ENCODE results near the gene OVOL3. TPM values are rescaled to one million over a fixed set of nuclear protein-coding genes. Genes with fewer than 3 reads are reported as not detected.
"Not testable (repeated sequence)": the region's sequence is repeated elsewhere in the genome, so short reads cannot be mapped to it uniquely, and the experiment has no call there.

The OVOL3 gene
- total RNA-seq (ENCODE audit: insufficient read depth, low replicate concordance) = not detected

DNA sequence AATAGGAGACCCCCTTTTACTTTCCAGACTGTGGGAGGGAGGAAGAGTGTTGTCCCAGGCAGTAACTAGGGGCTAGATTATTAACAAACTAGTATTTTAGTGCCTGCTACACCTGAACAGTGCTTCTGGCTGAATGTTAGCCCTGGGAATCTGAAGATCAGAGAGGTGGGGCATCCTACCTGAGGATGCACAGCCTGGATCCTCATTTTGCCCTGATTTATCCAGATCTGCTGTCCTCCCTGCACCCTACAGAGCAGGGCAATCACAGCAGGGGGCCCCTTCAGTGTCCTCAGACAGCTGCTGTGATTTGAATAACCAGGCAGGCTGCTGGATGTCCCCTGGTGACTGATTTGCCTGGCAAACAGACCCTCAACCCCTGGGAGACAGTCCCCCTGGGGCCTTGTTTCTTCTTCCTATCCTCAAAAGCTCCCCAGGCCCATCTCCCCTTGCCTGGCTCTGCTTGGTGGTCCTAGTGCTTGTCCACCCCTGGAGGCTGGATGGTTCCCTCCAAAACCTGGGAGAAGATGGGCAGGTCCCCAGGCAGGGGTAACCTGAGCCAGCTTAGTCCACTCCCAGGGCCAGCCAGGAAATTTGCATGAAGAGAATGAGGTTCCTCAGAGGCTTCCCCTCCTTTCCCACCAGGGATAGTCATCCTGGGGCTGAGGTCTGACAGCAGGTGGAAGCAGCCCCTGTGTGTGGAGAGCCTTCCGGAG lies at the start of gene OVOL3:
Gene OVOL3, plus strand, starts transcription at position 657 of the 713 bp plus-strand sequence. CDS start 60 bp downstream, outside the sequence.
- no peak for DNase-seq (ENCODE audit: low spot score)

DNA sequence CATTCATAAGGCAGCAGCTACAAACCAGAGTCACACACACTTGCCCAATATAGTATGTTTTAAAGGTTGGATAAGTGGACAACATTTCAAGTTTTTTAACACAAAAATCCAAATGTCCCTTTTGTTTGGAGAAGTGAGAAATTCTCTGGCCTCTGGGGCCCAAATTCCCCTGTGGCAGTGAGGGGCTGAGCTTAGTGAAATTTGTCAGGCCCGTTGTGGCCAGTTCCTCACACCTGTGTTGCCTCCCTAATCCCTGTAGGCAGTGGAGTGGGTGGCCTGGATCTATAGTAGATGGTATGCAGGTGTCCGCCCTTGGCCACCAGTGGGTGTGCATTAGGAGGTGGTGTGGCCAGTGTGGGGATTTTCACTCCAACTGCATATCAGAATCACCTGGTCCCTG lies 49.6 kb upstream of the OVOL3 start:
- no peak for DNase-seq (ENCODE audit: low spot score)

DNA sequence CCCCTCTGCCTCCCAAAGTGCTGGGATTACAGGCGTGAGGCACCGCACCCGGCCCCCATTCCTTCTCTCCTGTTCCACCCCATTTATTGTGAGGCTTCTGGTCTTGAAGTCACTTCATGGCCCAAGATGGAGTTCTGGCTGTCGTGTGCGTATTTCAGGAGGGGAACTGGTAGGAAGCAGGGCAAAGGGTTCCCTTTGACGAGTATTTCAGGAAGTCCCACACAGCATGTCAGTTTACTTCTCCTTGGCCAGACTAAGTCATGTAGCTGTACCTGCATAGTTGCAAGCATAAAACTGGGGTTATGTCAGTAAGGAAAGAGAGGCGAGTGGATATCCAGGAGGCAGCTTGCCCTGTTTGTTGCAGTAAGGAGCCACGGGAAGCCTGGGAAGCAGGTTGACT lies 46.1 kb upstream of the OVOL3 start:
- DNase-seq (ENCODE audit: low spot score) = no peak

DNA sequence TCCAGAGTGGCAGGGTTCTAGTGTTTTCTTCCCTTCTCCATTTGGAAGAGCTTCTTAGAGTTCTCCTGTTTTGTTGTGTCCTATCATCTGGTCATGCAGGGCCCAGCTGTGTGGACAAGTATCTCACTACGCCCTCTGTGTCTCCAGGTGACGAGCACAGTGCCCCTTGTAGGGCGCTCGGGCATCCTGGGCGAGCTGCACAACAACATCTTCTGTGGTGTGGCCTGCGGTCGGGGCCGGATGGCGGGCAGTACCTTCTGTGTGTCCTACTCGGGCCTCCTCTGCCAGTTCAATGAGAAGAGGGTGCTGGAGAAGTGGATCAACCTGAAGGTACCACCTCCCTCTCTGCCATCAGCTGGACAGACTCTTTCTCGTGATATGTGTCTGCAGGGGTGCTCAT lies 43.3 kb upstream of the OVOL3 start:
- DNase-seq (ENCODE audit: low spot score) = no peak

DNA sequence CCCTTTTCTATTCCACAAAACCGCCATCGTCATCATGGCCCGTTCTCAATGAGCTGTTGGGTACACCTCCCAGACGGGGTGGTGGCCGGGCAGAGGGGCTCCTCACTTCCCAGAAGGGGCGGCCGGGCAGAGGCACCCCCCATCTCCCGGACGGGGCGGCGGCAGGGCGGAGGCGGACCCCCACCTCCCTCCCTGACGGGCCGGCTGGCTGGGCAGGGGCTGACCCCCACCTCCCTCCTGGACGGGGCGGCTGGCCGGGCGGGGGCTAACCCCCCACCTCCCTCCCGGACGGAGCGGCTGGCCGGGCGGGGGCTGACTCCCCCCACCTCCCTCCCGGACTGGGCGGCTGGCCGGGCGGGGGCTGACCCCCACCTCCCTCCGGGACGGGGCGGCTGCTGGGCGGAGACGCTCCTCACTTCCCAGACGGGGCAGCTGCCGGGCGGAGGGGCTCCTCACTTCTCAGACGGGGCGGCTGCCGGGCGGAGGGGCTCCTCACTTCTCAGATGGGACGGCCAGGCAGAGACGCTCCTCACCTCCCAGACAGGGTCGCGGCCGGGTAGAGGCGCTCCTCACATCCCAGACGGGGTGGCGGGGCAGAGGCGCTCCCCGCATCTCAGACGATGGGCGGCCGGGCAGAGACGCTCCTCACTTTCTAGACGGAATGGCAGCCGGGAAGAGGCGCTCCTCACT lies 42.0 kb upstream of the OVOL3 start:
- not testable (repeated sequence) for DNase-seq (ENCODE audit: low spot score)

DNA sequence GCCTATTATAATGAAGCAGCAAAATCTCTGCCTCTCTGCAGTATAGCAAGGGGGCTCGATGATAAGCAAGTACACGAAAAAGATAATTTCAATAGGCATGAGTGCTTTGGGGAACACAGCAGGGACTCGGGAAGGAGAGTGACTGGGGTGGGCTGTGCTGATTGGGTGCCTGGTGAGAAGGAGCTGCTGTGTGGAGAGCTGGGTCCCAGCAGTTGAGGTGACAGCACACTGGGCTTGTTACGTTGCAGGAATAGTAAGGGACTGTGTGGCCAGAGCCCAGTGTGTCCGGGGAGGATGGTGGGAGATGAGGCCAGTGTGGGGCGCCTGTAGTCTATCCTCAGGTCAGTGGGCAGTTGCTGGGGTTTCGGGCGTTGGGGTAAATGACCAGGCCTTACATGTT lies 38.9 kb upstream of the OVOL3 start:
- DNase-seq (ENCODE audit: low spot score) = no peak

DNA sequence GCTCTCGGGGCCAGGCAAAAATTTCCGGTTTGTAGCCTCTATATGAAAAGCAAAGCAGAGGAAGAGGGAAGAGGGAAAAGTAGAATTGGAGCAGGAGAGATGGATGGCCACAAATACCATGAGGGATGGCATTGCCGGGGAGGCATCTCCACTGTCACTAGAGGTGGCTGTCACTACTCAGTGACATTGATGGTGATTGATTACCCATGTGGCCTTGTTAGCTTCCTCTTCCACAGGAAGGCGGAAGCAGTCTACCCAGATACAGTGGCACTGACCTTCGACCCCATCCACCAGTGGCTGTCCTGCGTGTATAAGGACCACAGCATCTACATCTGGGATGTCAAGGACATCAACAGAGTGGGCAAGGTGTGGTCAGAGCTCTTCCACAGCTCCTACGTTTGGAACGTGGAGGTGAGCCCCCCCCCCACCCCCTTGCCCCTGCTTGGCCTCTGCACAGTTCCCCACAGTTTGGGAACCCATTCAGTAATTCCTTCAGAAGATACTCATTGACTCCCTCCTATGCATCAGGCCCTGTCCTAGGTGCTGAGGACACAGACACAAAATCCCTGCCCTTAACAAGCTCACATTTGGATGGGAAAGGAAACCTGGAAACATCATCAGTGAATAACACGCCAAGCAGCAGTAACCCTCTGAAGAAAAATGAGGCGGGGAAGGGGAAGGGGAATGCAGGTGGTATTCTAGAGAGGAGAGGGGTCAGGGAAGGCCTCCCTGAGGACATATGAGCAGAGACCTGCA lies 37.6 kb upstream of the OVOL3 start:
- no peak for DNase-seq (ENCODE audit: low spot score)

DNA sequence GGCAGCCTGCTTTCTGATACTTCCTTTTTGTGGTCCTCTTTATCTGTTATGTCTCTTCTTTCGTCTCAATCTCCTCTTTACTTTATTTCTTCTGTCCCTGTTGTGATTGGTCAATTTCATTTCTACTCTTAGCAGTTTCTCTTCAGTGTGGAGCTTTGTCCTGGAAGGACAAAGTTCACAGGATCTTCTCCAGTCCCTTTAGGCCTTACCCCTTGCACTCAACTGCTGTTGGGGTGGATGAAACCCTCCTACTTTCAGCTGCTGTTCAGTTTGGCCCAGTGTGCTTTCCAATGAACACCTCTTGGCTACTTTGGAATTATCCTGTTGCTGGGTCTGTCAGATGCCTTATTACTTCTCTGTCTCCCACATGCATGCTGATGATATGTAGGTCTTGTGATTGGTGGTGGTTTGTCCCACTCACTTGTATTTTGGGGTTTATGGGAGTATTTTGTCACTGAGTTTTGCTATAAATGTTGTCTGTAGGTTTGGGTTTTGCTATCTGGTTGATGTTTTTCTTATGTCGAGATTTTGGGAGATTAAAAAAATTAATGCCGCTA lies 31.5 kb upstream of the OVOL3 start:
- DNase-seq (ENCODE audit: low spot score) = no peak

DNA sequence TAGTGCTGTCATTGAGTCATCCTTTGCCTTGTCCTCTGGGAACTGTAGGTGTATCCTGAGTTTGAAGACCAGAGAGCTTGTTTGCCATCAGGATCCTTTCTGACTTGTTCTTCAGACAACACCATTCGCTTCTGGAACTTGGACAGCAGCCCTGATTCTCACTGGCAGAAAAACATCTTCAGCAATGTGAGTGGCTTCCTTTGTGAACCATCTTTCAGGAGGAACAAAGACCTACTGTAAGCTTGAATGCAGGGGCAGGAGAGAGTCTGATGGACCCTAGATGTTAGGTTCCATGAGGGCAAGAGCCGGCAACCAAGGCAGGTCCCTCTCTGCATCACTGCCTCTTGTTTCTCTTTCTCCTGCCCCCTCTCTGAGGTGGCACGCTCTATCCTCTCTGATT lies 29.6 kb upstream of the OVOL3 start:
- DNase-seq (ENCODE audit: low spot score) = no peak

DNA sequence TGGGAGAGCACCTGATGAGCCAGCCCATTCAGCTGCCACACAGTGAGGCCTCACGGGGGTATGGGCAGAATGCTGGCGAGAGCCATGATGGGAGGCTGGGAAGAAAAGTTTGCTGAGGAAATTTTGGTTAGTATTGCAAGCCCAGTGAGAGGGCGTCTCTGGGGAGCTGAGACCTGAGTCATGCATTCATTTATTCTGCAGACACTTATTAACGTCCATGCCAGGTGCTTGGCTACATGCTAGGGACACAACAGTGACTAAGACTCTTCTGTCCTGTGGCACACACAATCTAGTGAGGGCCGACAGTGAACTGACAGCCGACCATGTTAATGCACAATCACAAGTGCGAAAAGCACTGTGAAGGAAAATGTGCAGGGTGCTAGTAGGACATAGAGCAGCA lies 29.0 kb upstream of the OVOL3 start:
- DNase-seq (ENCODE audit: low spot score) = no peak

DNA sequence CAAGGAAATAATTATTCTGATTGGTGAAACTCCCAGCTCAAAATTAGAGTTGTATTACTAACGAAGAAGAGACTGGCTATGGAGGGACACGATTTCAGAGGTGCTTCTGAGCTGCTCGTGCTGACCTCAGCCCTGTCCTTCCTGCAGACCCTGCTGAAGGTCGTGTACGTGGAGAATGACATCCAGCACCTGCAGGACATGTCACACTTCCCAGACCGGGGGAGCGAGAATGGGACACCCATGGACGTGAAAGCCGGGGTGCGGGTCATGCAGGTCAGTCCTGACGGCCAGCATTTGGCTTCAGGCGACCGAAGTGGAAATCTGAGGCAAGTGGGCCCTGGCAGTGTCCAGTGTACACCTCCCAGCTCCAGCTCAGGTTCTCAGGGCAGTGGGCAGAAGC lies 28.0 kb upstream of the OVOL3 start:
- DNase-seq (ENCODE audit: low spot score) = no peak

DNA sequence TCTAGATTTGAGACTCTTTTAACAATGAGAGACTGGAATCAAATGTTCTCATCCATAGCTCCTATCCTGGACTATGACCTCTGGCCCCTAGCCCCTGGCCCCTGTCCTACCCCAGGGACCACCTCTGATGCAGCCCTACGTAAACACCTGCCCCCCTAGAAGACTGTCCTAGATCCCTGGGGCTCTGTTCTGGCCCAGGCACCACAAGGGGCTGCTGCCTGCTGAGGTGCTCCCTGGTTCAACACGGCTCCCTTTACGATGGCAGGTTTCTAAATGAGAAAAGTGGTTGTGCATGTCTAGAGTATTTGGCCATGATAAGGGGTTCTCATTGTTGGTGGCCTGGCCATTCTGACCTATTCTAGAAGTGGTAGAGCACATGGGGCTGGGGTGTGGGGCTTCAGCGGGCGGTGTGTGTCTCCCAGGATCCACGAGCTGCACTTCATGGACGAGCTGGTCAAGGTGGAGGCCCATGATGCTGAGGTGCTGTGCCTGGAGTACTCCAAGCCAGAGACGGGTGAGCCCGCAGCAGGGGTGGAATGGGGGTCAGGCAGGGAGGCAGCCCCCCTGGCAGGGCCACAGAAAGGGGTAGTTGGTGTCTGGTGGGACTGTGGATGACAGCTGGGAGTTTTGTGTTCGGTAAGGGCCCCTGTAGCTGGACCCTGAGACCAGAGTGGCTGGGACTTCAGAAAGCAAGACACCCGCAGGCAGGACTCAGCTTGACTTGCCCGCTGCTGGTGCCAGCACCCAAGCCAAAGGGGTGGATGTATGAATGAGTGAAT lies 26.5 kb upstream of the OVOL3 start:
- DNase-seq (ENCODE audit: low spot score) = no peak

DNA sequence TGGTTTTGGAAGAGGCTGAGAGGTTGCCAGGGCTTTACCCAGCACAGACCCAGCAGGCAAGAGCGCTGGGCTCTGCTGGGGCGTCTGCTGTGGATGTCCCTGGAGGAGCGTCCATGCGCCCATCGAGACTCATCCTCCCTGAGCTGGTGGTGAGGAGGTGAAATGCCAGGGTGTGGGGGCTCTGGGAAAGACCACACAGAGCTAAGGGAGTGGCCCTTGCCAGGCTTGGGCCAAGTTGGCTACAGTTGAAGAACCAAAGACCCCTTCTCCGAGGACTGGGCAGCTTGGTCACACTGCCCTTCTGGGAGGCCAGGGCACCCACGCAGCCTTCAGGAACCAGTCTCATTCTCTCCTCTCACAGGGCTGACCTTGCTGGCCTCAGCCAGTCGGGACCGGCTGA lies 24.6 kb upstream of the OVOL3 start:
- no peak for DNase-seq (ENCODE audit: low spot score)

DNA sequence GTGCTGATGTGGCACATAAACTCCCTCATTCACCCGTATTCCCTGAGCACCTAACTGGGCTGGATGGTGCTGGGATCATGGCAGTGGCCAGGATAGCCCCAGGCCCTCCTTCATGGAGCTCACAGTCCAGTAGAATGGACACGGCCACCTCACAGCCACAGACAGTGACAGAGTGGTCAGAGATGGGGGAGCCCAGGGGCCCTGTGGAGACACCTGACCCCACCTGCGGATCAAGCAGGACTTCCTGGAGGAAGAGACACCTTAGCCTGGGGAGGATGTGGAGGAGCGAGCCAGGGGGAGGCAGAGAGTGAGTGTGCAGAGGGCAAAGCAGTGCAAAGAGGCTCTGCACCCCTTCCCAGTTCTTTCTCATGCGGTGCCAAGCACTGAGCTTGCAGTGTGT lies 21.1 kb upstream of the OVOL3 start:
- DNase-seq (ENCODE audit: low spot score) = no peak

DNA sequence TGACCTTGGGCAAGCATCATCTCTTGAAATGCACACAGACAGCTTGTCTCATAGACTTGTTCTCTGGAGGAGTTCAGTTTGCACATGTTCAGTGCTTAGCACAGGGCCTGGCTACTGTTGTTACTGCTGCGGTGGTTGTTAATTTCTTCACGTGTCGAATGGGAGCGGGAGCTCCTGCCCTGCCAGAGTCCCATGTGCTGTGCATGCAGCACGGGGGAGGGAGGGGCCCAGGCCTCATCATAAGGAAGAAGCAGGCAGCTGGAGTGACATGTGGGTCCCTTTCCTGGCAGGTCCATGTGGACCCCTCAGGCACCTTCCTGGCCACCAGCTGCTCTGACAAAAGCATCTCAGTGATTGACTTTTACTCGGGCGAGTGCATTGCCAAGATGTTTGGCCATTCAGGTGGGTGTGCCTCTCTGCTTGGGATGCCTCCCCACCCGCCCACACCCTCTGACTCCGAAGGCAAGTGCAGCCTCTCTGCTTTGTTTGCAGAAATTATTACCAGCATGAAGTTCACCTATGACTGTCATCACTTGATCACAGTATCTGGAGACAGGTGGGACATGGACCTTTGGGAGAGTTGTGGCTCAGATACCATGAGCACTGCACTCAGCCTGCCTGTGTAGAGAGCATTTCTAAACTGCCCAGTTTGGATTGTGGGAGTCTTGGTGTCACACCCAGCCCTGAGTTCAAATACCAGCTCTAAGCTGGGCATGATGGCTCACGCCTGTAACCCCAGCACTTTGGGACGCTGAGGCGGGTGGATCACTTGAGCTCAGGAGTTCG lies 19.8 kb upstream of the OVOL3 start:
- DNase-seq (ENCODE audit: low spot score) = no peak

DNA sequence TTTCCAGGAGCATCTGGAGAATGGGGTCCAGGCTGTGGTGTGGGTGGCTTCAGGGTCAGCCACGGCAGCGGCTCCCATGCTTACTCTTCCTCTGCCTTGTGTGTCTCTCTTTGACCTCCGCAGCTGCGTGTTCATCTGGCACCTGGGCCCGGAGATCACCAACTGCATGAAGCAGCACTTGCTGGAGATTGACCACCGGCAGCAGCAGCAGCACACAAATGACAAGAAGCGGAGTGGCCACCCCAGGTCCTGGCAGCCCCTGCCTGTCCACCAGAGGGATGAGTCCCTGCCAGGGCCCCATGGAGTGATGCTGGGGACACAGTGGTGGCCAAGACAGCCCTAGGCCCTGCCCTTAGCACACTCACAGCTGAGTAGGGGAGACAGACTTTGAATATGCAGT lies 18.4 kb upstream of the OVOL3 start:
- DNase-seq (ENCODE audit: low spot score) = no peak

DNA sequence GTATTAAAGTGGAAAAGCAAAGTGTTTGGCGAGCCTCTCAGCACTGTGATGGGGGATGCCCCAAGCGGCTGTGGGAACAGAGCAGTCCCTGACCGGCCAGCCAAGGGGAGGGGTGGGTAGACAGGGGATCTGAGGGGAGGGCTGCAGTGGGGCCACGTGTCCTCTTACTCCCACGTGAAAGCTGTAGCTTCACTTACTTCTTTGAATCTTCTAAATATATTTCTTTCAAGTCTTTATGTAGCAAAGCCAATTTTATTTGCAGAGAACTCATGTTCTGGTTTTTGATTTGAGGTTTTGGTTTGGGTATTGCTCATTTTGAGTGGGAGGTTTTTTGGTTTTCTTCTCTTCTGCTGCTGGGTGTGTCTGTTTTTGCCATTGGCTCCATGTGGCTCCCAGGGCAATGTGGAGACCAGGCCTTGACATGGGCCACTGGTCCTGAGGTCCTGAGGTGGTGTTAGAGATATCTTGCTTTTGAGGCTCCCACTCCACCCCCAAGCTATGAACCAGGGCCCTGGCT lies 17.7 kb upstream of the OVOL3 start:
- no peak for DNase-seq (ENCODE audit: low spot score)

DNA sequence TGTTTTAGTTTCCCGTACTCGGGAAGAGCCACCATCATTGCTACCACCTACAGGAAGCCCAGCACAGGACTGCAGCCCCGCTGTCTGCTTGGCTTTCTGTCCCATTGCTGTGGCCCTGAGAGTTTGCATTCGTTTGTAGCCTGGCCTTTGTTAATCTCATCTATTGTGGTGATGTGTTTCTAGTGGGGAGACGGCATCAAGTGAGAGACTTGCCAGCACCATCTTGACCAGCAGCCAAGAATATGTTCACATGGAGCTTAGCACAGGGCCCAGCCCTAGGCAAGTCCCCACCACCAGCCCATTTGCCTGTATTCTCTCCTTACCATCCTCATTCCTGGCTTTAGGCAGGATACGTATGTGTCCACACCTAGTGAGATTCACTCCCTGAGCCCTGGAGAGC lies 17.3 kb upstream of the OVOL3 start:
- DNase-seq (ENCODE audit: low spot score) = no peak

DNA sequence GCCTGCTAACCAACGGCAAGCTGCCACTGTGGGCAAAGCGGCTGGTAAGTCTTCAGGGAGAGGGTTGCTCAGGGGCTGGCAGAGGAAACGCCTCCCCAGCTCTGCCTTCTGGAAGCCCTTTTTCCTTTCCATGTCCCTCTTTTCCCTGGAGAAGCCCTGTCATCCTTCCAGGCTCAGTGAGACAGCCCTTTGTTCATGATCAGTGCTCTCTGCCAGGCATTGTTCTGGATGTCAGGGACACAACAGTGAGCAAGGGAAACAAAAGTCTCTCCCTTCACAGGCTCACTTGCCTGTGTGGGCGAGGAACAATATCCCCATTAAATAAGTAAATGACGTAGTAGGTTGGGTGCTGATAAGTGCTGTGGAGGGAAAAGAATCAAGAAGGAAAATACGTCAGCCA lies 13.9 kb upstream of the OVOL3 start:
- no peak for DNase-seq (ENCODE audit: low spot score)

DNA sequence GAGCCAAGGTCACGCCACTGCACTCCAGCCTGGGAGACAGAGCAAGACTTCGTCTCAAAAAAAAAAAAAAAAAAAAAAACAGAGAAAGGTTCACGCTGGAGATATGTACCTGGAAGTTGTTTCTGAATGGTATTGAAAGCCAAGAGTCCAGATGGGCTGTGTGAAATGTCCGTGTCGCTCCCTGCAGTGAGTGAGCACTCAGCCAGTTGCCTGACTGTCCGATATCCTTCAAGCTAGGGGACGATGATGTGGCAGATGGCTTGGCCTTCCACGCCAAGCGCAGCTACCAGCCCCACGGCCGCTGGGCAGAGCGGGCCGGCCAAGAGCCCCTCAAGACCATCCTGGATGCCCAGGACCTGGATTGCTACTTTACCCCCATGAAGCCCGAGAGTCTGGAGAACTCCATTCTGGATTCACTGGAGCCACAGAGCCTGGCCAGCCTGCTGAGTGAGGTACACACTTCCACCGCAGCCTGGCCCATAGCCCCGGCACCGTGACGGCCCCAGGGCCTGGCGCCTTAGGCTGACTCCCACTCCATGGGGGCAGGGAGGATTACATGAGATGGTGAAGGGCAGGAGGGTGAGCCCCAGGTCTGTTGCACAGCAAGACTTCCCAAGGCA lies 11.7 kb upstream of the OVOL3 start:
- no peak for DNase-seq (ENCODE audit: low spot score)

Data from umbilical cord (tissue), 2 donors.